Activated CD4-positive, alpha-beta T cell treated with anti-CD3 and anti-CD28 coated beads, Interleukin-2, amount 50 U/mL, for 48 hours (primary cell): Measurements from ENCODE around the gene LAMB3.

ENCODE experiments used
- DNase-seq, 2 experiments: peaks; one replicate each; pipeline ENCODE4 v3.0.0-alpha.2; 2020

Gene LAMB3

DNA sequence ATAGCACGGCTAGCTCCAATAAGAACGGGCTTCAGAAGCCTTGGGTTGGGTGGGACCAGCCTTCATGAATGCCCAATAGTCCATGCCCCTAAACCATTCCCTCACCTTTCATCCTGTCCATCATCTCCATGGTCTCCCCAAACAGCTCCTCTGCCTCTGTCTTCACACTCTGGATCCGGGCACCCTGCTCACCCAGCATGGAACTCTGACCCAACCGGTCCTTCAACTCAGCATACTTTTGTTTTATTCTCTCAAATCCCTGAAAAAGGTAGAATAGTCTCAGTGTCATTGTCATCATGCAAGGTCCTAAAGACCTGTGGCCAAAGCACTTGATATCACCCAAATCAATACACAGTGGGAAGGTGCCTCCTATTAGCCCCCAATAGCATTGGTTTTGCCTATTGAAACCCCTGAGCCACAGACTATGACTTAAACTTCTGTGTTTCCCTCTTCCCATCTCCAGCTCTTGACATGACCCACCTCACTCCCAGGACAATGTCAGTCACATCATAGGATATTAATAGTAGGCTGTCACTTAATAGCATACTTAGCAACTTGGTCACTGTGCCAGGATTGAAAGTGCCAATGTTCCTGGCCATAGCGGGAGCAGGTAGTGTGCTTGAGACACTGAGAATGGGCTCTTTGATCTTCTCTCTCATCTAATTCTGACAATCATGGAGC lies 35.7 kb downstream of the LAMB3 start:
- DNase-seq: no peak

DNA sequence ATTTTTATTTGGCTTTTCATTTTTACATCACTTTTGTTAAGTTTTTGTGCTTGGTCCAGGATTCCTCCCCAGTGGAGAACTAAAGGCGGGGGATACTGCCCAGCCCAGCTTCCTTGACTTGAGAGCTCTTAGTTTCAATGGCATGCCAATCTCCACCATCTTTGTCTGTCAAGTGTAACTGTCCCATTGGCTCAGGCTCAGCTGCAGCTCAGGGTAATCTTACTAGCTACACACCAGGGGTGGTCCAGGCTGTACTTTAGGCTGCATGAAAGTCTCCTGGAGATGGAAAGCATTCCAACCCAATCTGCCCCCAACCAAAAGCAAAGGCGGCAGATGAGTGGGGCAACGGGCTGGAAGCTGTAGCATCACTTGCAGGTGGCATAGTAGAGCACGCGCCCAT lies 37.3 kb downstream of the LAMB3 start:
- no peak for DNase-seq

DNA sequence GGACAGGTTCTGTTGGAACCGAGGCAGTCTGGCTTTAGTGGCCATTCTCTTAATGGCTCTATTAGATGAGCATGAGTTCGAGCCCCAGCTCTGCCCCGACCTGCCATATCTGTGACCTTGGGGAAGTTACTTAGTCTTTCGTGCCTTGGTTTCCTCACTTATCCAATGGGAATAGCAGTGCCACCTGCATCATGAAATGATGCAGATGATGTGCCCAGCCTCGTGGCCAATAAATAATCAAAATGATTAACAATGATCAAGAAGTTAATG lies 38.1 kb downstream of the LAMB3 start:
- no peak for DNase-seq

DNA sequence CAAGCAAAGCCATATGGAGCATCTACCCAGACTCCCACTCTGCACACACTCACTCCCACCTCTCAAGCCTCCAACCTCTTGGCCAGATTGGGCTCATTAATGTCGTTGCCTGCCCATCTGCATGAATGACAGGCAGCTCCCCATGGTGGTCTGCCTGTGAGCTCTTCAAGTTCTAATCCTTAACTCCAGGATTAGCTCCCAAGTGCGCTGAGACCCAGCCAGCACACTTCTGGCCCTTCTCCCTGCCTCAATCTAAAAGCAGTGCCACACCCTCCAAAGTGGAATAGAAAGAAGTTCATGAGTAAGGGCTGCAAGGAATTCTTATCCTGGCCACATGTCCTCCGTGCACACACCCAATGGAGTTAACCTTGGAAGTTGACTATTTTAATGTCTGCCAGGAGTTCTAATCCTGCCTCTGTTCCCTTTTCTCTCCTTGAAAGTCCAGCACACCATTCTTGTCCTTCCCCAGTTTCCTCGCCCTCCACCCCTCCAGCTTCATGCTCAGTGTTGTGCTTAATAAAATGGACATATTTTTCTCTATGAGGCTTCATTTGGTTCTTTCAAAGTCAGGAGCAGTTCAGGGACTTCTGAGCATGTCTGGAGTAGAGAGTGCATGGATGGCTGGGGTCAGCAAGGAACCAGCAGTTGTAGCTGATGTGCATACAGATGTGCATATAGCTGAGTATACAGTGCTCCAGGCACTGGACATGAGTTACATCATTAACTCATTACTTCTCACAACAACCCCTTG lies 38.6 kb downstream of the LAMB3 start:
- no peak for DNase-seq

DNA sequence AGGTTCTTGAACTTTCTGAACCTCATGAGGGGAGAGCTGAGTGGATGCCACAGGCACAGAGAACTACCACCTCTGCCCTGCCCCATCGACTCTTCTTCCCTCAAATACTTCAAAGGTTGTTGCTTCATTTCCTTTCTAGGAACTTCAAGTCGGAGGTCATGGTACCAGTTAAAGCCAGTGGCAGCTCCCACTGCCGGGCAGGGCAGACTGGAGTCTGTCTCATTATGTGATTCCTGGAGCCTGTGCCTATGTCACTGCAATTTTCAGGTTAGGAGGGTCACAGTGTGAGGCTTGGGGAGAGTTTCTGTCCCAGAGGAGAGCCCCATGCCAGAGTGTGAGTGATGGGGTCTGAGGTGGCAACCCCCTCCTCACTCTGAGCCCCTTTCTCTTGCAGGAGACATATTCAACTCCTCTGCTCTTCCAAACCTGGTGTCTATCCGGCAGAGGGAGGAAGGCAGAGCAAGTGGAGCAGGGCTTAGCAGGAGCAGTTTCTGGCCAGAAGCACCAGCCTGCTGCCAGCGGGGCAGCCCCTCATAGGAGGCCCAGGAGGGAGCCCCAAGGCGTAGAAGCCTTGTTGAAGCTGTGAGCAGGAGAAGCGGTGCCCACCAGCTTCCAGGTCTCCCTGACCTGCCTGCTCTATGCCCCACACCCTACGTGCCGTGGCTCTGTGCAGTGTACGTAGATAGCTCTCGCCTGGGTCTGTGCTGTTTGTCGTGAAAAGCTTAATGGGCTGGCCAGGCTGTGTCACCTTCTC lies 39.4 kb downstream of the LAMB3 start:
- no peak for DNase-seq

DNA sequence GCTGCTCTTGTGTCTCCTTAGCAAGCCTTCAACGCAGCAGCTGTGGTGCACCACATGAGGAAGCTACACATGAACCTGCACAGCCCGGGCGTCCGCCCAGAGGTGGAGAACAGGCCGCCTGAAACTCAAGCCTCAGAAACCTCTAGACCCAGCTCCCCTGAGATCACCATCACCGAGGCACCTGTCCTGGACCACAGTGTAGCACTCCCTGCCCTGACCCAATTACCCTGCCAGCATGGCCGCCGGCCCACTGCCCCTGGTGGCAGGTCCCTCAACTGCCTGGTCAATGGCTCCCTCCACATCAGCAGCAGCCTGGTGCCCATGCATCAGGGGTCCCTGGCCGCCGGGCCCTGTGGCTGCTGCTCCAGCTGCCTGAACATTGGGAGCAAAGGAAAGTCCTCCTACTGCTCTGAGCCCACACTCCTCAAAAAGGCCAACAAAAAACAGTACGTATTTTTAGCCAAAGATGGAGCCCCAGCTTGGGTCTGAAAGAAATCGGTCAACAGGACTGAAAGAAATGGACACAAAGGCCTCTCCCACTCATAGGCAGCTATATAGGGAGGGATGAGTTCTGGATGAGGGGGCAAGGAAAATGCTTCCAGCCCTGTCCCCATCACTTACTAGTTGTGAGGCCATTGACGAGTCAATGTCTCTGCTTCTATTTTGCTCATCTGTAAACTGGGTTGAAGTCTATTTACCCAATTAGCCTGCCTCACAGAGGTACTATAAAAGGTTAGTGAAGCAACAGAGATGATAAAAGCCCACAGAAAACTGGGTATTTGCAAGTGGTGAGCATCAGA lies 40.3 kb downstream of the LAMB3 start:
- DNase-seq: no peak

DNA sequence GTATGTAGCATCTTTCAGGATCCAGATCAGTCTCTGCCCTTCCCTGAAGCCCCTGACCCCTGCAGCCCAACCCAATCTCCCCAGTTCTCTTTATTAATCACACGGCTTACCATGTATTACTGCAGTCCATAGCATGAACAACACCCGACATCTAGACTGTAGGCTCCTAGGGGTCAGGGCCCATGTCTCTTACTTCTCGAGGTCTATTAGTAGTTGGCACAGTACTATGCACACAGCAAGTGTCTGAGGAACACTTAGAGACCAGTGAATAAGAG lies 41.7 kb downstream of the LAMB3 start:
- DNase-seq: no peak

DNA sequence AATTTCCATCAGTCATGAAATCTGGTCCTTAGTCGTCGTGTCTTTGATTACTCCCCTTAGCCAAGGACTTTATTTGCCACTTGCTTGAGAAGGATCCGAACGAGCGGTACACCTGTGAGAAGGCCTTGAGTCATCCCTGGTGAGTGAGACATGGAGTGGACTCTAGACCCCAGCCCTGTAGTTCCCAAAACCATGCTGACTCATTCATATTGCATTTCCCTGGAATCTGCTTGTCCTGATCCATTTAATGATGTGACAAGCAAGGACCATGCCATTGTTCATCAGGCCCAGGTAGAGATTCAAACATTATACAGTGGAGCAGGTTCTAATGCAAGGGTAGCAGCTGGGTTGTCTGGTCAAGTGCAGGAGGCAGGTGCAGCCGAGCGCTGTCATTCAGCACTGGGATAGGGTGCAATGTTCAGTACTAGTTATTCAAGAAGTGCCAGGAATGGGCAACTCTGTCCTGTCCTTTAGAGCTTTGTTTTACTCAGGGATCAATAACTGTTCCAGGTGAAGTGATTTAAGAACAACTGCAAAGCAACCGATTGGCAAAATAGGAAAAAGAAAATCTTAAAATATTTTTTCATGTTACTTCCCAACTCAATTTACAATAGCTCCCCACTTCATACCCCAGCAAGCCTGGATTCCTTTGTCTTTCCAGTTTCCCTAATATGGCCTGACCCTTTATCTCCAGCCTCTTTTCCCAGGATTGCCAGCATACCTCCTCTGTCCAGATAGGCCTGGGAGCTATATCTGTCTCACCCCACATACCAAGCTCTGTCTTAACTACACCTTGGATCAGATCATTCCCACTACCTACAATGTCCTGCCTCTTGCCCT lies 42.2 kb downstream of the LAMB3 start:
- no peak for DNase-seq

DNA sequence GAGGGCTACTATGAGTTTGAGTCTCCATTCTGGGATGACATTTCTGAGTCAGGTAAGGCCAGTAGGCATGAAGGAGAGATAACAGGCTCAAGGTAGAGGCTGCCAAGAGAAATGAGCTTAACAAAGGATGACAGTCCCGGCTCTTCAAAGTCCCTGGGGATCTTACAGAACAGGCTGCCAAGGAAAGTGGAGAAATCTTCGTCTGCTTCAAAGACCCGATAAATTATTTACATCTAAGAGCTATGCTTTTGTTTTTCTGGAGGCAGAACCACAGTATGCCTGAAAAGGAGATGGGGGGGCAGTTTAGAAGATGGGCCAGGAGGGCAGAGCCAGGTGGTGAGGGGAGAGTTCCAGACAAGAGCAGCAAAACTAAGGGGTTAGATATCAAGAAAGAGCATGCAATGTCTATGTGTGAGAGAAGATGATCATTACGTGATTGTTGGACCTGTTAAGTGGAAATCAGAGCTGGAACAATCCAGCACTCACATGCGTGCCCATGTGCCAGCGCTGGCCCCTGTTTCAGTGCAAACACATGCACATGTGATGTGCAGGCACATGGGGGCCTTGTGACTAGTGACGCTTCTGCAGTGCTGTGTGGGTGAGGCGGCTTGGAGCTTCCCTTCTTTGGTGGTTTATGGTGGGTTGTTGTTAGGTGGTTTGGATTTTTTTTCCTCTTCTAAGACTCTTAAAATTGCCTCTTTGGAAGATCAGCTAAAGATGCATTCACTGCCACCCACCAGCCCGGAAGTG lies 43.0 kb downstream of the LAMB3 start:
- DNase-seq: no peak

DNA sequence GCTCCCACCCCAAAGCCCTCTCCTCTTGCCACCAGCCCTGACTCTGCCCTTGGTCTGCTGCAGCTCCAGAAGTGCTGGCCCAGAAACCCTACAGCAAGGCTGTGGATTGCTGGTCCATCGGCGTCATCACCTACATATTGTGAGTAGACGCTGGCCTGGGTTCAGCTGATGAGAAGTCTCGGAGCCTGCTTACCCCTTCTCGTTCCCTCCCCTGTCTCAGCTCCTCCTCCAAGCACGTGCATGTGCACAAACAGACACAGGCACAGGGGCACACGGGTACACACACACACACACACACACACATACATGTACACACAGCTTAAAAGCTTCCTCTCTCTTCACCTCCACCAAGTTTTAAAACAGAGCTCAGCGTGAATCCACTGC lies 44.4 kb downstream of the LAMB3 start:
- no peak for DNase-seq

DNA sequence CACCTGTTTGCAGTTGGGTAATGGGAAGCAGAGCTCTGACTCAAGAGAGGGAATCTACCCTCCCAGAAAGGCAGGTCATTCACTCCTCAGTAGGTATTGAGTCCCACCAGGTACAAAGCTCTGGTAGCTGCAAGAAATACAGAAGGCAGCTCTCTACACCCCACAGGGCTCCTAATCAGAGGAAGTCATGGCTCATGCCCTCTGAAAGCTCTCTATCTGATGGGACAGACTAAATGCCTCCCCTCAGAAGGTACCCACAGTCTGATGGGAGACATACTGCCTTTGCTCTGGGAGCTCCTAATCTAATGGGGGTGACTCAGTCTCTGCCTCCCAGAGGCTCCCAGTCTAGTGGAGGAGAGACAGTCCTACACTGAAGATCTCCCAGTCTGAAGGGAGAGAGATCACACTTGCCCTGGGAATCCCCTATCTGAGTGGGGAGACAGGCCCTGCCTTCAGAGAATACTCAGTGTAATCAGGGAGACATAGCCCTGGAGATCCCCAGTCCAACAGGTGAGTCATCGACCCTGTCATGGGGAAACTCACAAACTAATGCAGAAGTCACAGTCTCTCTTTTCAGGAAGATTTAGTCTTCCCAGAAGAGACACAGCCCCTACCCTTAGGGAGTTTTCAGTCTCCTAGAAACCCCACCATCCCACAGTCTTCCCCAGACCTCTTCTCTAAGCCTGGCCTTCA lies 45.0 kb downstream of the LAMB3 start:
- peak; percentile 33 to 56 for DNase-seq

DNA sequence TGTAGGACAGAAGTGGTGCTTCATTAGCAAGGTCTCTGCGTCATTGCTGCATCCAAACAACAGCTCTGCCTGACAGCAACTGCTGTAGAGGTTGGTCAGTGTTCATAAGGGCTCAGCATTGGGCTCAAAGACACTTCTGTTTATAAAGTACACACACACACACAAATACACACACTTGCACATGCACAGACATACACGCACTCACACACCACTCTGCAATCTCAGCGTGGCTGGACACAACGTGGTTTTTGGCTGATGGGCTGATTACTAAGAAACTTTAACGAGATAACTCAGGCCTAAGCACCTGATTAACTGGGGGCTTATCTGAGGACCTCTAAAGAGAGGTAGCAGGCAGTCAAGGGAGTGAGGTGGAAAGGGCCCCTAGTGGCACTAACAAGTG lies 48.3 kb downstream of the LAMB3 start:
- DNase-seq: no peak

DNA sequence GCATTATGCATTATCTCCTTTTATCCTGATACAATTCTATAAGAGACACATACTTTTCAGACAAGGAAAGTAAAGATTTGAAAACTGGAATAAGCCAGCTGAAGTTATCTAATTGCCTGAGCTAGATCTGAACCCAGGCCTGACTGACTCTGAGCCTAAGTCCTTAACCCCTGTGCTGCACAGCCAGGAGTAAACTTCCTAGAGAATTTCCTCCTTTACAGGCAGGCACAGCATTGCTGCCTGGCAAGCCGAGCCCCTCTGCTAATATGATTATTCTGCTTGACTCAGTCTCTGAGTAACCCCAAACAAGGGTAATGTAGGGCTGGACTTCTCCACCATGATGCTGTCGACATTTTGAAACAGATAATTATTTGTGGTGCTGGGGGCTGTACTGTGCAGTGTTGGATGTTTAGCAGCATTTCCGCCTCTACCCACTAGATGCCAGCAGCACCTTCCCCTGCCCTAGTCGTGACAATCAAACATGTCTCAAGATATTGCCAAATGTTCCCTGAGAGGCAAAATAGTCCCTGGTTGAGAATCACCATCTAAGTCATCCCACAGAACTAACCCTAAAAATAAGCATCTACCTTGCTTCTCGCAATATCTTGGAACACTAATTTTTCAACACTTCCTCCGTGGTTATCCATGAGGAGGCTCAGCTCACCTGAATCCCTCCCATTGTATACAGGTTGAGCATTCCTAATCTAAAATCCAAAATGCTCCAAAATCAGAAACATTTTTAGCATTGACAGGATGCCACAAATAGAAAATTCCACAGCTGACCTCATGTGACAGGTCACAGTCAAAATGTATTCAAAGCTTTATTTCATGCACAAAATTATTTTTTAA lies 50.2 kb downstream of the LAMB3 start:
- peak; percentile 30 to 51 for DNase-seq

DNA sequence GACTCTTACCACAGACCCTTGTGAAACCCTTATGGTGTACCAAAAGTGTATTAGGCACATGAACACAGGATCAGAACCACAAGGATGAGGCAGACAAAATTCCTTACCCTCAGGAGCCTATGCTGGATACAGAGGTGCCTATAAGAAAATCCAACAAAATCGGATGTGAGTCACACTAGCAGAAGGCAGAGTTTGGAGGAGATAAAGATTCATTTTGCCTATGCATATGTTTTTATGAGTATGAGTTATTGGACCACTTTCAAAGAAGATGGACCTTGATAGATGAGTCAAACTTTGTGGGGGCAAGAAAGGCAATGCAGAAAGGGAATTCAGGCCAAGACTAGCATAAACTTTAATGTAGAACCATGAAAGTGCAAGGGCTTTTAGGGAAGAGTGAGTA lies 51.7 kb downstream of the LAMB3 start:
- DNase-seq: no peak

DNA sequence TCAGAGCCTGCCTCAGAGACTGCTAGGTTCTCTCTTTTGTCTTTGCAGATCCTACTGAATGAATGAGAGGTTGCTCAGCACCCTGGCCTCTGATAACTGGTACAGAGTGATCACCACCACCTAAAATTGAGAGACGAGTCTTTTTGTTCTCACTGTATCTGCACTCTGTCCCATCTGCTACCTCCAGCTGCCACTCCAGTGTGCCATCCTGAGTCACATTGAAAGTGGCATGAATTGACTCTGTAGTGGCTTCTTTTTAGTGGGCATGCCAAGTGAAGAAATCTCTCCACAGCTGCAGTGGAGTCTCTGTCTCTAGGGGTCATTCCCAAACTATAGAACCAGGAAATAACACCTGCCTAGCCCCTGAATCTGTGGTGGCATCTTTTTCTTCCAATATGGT lies 54.0 kb downstream of the LAMB3 start:
- no peak for DNase-seq

DNA sequence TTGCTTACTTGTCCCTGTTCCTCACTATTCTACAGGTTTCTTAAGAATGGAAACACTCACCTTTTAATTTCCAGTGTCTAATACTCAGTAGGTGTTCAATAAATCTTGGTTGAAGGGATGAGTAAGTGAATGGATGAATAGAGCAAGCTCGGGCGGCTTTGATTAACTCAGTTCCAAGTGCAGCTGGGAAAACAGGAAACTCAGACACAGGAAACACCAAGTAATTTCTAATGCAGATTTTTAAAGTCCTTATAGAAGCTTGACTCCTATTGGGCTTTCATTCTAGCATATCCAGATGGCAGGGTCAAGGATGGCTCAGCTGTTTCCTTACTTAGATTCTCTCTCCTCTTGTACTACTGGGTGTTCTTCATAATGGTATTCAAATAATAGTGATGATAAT lies 54.7 kb downstream of the LAMB3 start:
- DNase-seq: no peak

DNA sequence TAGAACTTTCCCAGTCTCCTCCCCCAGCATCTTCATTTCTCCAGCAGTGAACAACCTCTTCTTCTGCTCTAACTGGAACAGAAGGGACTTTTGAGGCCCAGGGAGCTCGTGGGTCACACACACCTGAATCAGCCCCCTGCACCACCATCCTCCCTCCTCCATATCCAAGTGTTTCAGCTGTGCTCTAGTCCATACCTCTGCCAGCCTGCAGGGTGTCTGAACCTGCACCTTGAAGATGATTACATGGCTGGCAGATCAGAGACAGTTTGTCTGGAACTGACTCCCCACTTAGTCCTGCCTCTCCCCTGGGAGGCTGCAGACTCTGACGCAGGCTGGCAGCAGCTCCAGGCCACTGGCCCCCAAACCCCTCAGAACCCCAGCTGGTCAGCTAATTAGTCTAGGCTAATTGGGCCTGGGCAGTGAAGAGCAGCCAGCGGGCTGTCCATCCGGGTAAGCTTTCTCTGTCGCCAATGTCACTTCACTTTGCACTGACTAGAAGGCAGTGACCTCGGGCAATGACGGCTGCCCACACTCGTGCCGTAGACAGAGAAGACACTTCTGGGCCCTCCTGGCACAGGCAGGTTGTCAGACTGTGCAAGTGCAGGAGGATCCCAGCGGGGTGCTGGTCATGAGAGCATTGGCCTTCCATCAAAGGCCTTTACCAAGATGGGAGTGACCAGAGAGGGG lies 56.5 kb downstream of the LAMB3 start:
- DNase-seq: no peak

DNA sequence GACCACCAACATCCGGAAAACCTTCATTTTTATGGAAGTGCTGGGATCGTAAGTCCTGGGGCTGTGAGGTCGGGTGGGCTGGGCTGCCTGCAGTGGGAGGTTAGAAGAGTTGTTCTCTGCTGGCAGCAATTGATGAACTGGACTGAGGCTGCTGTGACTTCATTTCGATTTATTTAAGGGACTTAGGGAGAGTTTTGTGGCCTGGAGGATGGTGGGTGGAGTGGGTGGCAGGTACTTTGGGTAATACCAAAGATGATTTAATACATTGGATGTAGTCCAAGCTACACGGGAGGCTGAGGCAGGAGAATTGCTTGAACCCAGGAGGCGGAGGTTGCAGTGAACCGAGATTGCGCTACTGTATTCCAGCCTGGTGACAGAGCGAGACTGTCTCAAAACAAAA lies 57.2 kb downstream of the LAMB3 start:
- DNase-seq: no peak

DNA sequence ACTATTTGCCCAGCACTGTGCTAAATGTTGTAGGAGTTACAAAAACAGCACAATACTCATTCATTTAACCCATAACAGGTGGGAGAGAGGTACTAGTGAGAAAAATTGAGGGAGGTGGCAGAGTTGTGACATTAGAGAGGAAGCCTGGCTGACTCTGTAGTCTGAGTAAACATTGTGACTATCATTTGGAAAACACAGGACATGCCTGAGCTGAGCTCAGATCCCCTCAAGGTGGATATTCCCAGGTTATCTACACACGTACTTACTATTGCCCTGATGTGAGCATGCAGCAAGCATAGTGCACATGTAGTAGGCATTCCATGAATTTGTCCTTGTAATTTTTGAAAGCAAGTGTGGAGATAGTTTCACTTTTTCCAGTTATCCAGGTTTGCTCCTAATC lies 57.8 kb downstream of the LAMB3 start:
- no peak for DNase-seq

DNA sequence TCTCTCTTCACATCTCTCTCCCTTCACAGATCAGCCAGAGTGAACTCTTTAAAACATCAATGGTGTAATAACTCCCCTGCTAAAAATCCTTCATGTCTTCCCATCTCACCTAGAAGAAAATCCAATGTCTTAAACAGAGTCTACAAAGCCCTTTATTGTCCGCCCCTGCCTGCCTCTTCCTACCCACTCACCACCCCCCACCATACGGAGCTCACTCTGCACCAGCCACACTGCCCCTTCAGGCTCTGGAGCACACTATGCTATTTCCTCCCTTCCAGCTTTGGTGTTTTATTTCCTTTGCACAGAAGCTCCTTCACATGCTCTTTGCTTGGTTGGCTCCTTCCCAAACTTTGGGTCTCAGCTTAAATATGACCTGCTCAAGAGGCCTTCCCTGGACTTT lies 58.5 kb downstream of the LAMB3 start:
- DNase-seq: no peak
